Neural cell (in vitro differentiated cells): ENCODE measurements around the gene PFKFB3.

Experiments
- MXI1 ChIP-seq: fragments of 450-650 bp; conservative IDR thresholded peaks from 2 replicates; pipeline ENCODE4 v1.6.1; 2014; ENCODE audit warnings: antibody characterized with exemption, mild to moderate bottlenecking; ENCODE audit not compliant: poor library complexity, severe bottlenecking
- SMC3 ChIP-seq: fragments of 450-650 bp; conservative IDR thresholded peaks from 2 replicates; pipeline ENCODE4 v1.6.1; 2014; ENCODE audit warnings: antibody characterized with exemption, mild to moderate bottlenecking, moderate library complexity; ENCODE audit not compliant: poor library complexity
- TF ChIP-seq, protein P1 (sequence below): fragments of 450-650 bp; IDR thresholded peaks from 2 replicates; pipeline ENCODE4 v1.5.1; 2014; ENCODE audit warnings: antibody characterized with exemption, mild to moderate bottlenecking, moderate library complexity; ENCODE audit not compliant: poor library complexity, severe bottlenecking

GRCh38 chr10:6181249-6181648 is 21.5 kb upstream of the PFKFB3 start:
- TF ChIP-seq MXI1: no peak
- TF ChIP-seq, protein P1, sequence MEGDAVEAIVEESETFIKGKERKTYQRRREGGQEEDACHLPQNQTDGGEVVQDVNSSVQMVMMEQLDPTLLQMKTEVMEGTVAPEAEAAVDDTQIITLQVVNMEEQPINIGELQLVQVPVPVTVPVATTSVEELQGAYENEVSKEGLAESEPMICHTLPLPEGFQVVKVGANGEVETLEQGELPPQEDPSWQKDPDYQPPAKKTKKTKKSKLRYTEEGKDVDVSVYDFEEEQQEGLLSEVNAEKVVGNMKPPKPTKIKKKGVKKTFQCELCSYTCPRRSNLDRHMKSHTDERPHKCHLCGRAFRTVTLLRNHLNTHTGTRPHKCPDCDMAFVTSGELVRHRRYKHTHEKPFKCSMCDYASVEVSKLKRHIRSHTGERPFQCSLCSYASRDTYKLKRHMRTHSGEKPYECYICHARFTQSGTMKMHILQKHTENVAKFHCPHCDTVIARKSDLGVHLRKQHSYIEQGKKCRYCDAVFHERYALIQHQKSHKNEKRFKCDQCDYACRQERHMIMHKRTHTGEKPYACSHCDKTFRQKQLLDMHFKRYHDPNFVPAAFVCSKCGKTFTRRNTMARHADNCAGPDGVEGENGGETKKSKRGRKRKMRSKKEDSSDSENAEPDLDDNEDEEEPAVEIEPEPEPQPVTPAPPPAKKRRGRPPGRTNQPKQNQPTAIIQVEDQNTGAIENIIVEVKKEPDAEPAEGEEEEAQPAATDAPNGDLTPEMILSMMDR: no peak
- TF ChIP-seq SMC3: no peak
